Activated CD4-positive, alpha-beta T cell treated with anti-CD3 and anti-CD28 coated beads, Interleukin-2, amount 50 U/mL, for 16 hours (primary cell): Measurements from ENCODE around the gene DYNLRB2.

Source experiments
- DNase-seq: peaks from one replicate; pipeline ENCODE4 v3.0.0-alpha.2; 2020

DYNLRB2 gene

DNA sequence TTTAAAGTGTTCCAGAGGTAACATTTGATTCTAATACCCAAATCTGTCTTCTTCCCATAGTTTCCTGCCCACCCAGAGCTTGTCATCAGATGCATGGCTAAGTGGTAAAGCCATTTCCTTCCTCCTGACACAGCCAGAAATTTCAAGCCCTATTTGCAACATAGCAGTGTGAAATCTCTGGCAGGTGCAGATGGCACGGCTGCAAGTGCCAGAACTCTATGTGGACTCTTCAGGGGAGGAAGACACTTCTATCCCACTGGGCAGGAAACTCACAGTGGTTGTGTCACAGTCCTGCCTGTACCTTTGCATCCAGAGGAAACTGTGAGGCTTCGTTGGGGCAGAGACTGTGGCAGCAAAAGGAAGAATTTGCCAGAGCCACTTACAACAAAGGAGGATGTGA, 13.2 kb downstream of the DYNLRB2 start:
- DNase-seq = no peak

- DNase-seq = no peak
Measured at GRCh38 chr16:80556481-80556880, 15.7 kb downstream of the DYNLRB2 start.

- DNase-seq = no peak
Measured at GRCh38 chr16:80557037-80557436, 16.2 kb downstream of the DYNLRB2 start.

DNA sequence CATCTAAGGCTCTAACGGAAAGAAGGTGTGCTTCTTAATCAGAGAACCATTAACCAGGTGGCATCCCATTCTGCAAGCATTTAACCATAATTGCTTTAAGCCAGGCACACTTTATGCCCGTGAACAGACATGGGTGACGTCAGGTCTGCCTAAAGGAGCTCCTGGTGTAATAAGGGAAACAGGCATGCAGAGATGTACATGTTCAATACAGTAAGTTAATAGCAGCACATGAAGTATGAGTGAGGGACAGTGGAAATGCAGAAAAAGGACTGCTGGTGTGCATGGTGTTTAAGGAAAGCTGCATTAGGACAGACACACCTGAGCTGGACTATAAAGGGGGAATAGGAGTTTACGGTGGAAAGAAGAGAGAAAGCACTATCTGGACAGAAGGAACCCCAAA, 18.6 kb downstream of the DYNLRB2 start:
- no peak for DNase-seq

DNA sequence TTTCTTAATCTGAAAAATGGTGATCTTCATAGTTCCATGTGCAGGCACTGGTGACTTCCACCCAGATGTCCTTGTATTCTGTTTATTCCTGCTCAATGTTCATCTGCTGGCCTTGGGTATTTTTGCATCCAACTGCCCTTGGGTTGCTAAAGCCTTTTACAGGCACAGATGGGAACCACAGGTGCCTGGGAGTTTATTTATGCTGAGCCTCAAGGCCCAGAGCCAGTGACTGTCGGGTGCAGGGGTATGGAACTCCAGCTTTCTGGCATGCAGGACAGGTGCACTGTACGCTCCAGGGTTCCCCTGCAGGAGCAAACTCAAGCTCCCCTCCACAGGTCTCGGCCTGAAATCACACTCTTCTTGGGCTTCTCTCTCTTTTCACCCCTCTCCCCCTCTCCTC, 22.3 kb downstream of the DYNLRB2 start:
- DNase-seq = no peak

GRCh38 chr16:80564394-80564793, 23.6 kb downstream of the DYNLRB2 start:
- no peak for DNase-seq

DNA sequence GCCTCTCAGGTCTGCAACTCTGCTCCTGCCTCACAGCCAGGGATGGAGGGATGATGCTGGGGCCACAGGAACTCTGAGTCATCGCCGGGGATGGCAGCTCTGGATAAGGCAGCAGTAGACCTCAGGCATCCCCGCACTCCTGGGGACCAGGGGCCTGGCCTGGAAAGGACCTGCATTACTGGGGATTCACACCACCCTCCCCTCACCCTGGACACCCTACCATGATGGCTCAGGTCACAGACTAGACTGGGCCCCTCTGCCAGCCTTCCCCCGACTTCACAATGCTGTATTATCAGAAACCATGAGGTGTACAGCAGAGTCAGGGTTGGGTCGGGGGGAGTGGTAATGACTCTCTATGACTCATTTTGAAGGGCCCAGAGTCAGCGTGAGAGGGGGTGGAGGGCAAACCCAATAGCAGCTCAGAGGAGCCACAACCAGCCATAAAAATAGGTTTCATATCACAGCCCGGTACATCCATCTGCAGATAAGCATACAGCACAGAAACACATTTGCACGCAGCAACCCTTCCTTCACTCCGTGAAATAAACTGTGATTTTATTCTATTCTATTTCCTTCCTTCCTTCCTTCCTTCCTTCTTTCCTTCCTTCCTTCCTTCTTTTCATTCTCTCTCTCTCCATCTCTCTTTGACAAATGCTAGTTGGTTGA, 28.8 kb downstream of the DYNLRB2 start:
- peak; percentile 95 for DNase-seq

DNA sequence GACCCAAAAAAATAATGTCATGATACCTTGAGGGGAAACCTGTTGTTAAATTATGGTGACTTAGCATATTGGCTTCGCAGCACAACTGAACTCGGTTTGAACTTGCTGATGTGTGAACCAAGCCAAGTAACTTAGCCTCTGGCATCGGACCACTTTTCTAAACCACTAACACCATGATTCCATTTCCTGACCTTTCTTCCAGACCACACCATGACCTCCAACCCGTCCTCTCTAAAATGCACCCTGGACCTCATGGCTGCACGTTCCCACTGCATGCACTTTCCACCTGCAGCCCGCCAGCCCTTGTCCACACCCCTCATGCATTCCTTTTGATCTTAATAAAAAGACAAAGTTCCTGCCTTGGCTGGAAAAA, 29.3 kb downstream of the DYNLRB2 start:
- DNase-seq = peak; percentile 66

- no peak for DNase-seq
Measured at GRCh38 chr16:80573700-80574120, 32.9 kb downstream of the DYNLRB2 start.

- DNase-seq = no peak
Measured at GRCh38 chr16:80576343-80576912, 35.6 kb downstream of the DYNLRB2 start.

GRCh38 chr16:80577485-80578280, 36.9 kb downstream of the DYNLRB2 start:
- no peak for DNase-seq

- peak; percentile 96 for DNase-seq
Measured at GRCh38 chr16:80580109-80580832, 39.5 kb downstream of the DYNLRB2 start.

- peak; percentile 90 for DNase-seq
Measured at GRCh38 chr16:80583466-80583865, 42.7 kb downstream of the DYNLRB2 start.

GRCh38 chr16:80585764-80586163, 45.0 kb downstream of the DYNLRB2 start:
- peak; percentile 90 for DNase-seq

- DNase-seq = no peak
Measured at GRCh38 chr16:80586476-80586875, 45.7 kb downstream of the DYNLRB2 start.

- DNase-seq = no peak
Measured at GRCh38 chr16:80587071-80587470, 46.3 kb downstream of the DYNLRB2 start.

GRCh38 chr16:80591071-80591915, 50.5 kb downstream of the DYNLRB2 start:
- peak; percentile 86 for DNase-seq

DNA sequence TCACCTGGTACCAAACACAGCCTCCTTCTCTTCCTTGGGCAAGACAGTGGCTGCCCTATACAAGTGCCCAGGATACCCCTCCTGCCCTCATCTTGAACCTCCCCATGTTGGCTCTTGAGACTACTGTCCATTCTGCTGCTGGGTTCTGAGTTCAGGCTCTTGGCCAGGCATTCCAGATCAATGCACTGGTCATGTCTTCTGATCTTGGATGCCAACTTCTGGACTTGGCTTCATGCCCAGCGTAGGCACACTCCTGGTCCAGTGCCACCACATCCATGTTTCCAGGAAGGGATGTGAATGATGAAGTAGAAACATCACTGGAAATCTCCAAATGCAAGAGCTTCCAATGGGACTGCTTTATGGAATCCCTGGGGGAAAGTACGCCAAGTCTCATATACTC, 51.5 kb downstream of the DYNLRB2 start:
- no peak for DNase-seq

DNA sequence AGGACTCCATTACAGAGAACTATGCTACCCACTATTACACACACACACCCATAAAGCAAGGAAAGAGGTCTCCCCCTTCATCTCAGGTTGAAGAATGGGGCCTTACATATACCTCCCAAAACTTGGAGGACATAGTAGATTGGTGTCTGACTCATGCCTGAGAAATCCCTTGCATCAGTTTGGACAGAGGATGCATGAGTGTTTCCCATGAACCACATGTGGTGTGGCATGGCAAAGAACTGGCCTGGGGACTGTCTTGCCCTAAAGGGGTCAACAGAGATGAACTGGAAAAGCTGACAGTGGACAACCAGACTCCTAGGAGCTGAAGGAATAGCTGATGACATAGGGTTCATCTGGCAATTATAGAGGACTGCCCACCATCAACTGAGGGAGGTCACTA, 54.0 kb downstream of the DYNLRB2 start:
- no peak for DNase-seq

- DNase-seq = no peak
Measured at GRCh38 chr16:80596507-80597207, 55.9 kb downstream of the DYNLRB2 start.

- DNase-seq = no peak
Measured at GRCh38 chr16:80599466-80599865, 58.7 kb downstream of the DYNLRB2 start.
